Neural progenitor cell (in vitro differentiated cells): ENCODE data around the gene TMBIM4.

Experiments used
- EZH2 ChIP-seq: fragments of 200-600 bp; sonication (generic); IDR thresholded peaks from 2 replicates; pipeline ENCODE4 v1.6.1; 2017; ENCODE audit warnings: antibody characterized with exemption, mild to moderate bottlenecking, moderate library complexity
- EZH2phosphoT487 ChIP-seq: fragments of 200-600 bp; sonication (generic); IDR thresholded peaks from 2 replicates; pipeline ENCODE4 v1.6.1; 2017; ENCODE audit warnings: antibody characterized with exemption
- TF ChIP-seq, protein P1 (sequence below): fragments of 200-600 bp; sonication (generic); IDR thresholded peaks from 2 replicates; pipeline ENCODE4 v1.5.1; 2017; ENCODE audit warnings: antibody characterized with exemption, mild to moderate bottlenecking

DNA sequence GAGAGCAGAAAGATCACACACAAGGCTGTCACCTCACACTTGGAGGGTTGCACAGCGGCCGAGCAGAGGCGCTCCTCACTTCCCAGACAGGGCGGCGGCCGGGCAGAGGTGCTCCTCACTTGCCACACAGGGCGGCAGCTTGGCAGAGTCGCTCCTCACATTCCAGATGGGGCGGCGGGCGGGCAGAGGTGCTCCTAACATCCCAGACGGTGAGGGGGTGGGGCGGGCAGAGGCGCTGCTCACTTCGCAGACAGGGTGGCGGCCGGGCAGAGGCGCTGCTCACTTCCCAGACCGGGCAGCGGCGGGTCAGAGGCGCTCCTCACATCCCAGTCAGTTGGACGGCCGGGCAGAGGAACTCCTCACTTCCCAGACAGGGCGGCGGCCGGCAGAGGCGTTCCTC, 9.1 kb downstream of the TMBIM4 start:
- TF ChIP-seq, protein P1, sequence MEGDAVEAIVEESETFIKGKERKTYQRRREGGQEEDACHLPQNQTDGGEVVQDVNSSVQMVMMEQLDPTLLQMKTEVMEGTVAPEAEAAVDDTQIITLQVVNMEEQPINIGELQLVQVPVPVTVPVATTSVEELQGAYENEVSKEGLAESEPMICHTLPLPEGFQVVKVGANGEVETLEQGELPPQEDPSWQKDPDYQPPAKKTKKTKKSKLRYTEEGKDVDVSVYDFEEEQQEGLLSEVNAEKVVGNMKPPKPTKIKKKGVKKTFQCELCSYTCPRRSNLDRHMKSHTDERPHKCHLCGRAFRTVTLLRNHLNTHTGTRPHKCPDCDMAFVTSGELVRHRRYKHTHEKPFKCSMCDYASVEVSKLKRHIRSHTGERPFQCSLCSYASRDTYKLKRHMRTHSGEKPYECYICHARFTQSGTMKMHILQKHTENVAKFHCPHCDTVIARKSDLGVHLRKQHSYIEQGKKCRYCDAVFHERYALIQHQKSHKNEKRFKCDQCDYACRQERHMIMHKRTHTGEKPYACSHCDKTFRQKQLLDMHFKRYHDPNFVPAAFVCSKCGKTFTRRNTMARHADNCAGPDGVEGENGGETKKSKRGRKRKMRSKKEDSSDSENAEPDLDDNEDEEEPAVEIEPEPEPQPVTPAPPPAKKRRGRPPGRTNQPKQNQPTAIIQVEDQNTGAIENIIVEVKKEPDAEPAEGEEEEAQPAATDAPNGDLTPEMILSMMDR = no peak
- TF ChIP-seq EZH2 (no peak), EZH2phosphoT487 (no peak)
